ENCODE results near the gene PCARE.

Gene PCARE

GRCh38 chr2:29039718-29040480 lies 34.4 kb downstream of the PCARE start:
- DNase-seq (ENCODE audit: low read depth in 1 of 2, low spot score in 1 of 2) = no peak

GRCh38 chr2:29035016-29035745 lies 39.1 kb downstream of the PCARE start:
- DNase-seq (ENCODE audit: low read depth in 1 of 2, low spot score in 1 of 2) = no peak

GRCh38 chr2:29033656-29034055 lies 40.7 kb downstream of the PCARE start:
- no peak for DNase-seq (ENCODE audit: low read depth in 1 of 2, low spot score in 1 of 2)

GRCh38 chr2:29033172-29033571 lies 41.2 kb downstream of the PCARE start:
- DNase-seq (ENCODE audit: low read depth in 1 of 2, low spot score in 1 of 2) = no peak

GRCh38 chr2:29032189-29032588 lies 42.1 kb downstream of the PCARE start:
- no peak for DNase-seq (ENCODE audit: low read depth in 1 of 2, low spot score in 1 of 2)

GRCh38 chr2:29031046-29031445 lies 43.3 kb downstream of the PCARE start:
- no peak for DNase-seq (ENCODE audit: low read depth in 1 of 2, low spot score in 1 of 2)

GRCh38 chr2:29025711-29026110 lies 48.6 kb downstream of the PCARE start:
- DNase-seq (ENCODE audit: low read depth in 1 of 2, low spot score in 1 of 2) = no peak

- DNase-seq (ENCODE audit: low read depth in 1 of 2, low spot score in 1 of 2) = no peak
These were observed 49.4 kb downstream of the PCARE start for GRCh38 chr2:29024882-29025430.

GRCh38 chr2:29023188-29023587 lies 51.1 kb downstream of the PCARE start:
- no peak for DNase-seq (ENCODE audit: low read depth in 1 of 2, low spot score in 1 of 2)

- DNase-seq (ENCODE audit: low read depth in 1 of 2, low spot score in 1 of 2) = no peak
These were observed 51.6 kb downstream of the PCARE start for GRCh38 chr2:29022679-29023078.

- DNase-seq (ENCODE audit: low read depth in 1 of 2, low spot score in 1 of 2) = no peak
These were observed 52.4 kb downstream of the PCARE start for GRCh38 chr2:29021886-29022285.

GRCh38 chr2:29017716-29018435 lies 56.4 kb downstream of the PCARE start:
- no peak for DNase-seq (ENCODE audit: low read depth in 1 of 2, low spot score in 1 of 2)

GRCh38 chr2:29016504-29016903 lies 57.8 kb downstream of the PCARE start:
- DNase-seq (ENCODE audit: low read depth in 1 of 2, low spot score in 1 of 2) = no peak

GRCh38 chr2:29015701-29016470 lies 58.4 kb downstream of the PCARE start:
- no peak for DNase-seq (ENCODE audit: low read depth in 1 of 2, low spot score in 1 of 2)

GRCh38 chr2:29014811-29015421 lies 59.4 kb downstream of the PCARE start:
- peak; percentile 53 for DNase-seq (ENCODE audit: low read depth in 1 of 2, low spot score in 1 of 2)

GRCh38 chr2:29014331-29014730 lies 60.0 kb downstream of the PCARE start:
- DNase-seq (ENCODE audit: low read depth in 1 of 2, low spot score in 1 of 2) = no peak

- DNase-seq (ENCODE audit: low read depth in 1 of 2, low spot score in 1 of 2) = no peak
These were observed 61.1 kb downstream of the PCARE start for GRCh38 chr2:29013057-29013780.

GRCh38 chr2:29012211-29012681 lies 62.1 kb downstream of the PCARE start:
- DNase-seq (ENCODE audit: low read depth in 1 of 2, low spot score in 1 of 2) = no peak

Data from activated T-helper 1 cell treated with anti-CD3 and anti-CD28 coated beads, Interleukin-2, amount 50 U/mL, for 16 hours (primary cell).